ENCODE data around the gene CASR.

CASR gene

DNA sequence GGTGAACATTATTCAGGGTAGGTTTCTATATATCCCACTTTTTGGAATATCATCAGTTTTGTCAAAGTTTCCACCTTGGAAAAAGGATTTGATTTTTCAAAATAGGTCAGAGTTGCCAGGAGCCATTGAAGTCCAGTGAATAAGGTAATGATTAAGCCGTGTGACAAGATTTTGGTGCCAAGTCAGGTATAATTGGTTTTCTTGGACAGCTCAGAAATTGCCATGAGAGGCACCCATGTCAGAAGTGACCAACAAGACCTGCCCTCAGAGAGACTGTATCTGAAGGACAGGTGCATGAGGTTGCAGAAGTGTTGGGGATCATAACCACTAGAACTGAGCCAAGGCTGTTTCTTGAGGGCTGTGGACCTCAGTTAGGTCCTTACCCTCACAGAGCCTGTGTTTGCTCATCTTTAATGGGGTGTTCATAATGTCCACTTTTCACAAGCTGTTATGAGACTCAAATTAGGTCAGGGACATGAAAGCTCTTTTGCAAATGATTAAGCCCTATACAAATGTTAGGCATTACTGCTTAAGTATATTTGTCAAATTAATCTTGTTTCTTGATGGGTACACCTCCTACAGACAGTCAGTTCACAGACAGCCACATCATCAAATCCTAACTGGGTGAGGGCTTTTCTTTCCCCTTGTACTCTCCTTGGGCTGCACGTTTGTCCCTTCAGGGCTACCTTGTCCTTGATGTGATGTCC, 32.3 kb downstream of the CASR start:
- no peak for DNase-seq

DNA sequence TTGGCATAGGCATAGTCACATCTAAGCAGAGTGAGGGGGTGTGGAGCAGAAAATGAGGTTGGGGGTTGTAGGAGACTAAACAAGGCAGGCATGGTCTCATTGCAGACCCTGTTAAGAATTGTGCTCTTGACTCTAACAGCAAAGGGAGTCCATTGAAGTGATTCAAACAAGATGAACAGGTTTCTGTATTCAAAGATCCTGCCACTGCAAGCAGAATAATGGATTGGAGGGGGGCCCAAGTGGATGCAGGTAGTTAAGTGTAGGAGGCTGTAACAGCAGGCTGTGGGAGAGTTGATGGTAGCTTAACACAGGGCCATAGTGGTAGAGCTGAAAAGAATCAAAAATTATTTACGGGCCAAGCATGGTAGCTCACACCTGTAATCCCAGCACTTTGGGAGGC, 34.4 kb downstream of the CASR start:
- DNase-seq: no peak

DNA sequence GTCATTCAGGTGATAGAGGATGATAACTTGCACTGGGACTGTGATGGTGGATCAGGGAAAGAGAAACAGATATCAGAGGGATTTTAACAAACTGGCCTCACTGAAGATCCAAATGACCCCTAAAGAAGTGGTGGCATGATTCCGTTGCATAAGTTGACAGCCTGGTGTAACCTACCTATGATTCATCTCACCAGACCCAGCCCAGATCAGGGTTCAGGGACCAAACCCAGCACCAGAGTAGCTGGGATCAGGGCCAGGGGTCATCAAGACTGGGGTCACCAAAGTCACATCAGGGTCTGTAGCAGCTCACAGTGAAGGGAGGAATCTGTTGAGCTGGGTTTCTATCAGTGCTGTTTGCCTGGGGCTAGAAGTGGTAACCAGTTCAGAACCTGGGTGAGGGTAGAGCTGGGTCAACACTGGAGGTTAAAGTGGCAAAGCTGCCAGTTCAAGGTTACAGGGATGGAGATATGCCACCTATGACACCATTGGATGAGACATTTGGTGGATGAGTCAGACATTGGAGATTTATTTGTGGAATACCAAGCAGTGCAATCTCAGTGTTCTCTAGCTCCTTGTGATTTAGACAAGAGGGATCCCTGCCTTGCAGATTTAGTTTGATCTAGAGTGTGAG, 35.9 kb downstream of the CASR start:
- no peak for DNase-seq

DNA sequence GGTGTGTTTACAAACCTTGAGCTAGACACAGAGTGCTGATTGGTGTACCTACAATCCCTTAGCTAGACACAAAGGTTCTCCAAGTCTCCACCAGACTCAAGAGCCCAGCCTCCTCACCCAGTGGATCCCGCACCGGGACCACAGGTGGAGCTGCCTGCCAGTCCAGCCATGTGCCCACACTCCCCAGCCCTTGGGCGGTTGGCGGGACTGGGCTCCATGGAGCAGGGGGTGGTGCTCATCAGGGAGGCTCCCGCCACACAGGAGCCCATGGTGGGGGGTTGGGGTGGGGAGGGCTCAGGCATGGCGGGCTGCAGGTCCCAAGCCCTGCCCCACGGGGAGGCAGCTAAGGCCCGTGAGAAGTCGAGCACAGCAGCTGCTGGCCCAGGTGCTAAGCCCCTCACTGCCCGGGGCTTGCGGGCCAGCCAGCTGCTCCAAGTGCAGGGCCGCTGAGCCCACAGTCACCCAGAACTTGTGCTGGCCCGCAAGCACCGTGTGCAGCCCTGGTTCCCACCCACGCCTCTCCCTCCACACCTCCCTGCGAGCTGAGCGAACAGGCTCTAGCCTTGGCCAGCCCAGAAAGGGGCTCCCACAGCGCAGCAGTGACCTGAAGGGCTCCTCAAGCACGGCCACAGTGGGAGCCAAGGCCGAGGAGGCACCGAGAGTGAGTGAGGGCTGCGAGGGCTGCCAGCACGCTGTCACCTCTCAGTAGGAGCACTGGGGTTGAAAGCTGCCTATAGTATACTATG, 43.7 kb downstream of the CASR start:
- no peak for DNase-seq

- DNase-seq: no peak
Measured at GRCh38 chr3:122230174-122230573, 46.7 kb downstream of the CASR start.

DNA sequence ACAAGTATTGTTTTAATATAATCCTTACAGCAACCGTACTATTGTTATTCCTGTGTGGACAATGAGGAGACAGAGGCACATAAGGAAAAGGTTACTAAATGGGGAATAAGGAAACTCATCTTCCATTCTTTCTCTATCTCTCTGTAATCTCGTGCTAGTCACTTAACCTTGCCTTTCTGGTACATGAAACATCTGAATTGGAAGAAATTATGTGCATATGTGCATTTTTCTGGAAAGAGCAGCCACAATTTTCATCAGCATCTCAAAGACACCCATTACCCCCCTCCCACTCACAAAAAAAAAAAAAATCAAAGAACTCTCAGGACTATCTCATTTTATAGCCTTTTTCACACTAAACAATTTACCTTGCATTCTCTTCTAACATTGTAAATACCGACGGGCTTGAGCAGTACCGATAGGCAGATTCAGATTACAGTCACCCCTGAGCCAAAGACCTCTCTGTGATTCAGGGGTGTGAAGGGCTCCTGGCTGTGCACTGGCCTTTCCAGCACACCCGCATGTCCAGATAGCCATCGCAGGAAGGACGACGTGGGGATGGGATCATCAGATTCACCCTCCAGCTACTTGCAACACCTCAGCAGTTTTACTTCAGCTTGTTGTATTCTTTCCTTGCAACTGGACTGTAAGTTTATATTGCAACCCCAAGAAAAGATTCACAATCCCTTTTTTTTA, 48.1 kb downstream of the CASR start:
- DNase-seq: no peak

DNA sequence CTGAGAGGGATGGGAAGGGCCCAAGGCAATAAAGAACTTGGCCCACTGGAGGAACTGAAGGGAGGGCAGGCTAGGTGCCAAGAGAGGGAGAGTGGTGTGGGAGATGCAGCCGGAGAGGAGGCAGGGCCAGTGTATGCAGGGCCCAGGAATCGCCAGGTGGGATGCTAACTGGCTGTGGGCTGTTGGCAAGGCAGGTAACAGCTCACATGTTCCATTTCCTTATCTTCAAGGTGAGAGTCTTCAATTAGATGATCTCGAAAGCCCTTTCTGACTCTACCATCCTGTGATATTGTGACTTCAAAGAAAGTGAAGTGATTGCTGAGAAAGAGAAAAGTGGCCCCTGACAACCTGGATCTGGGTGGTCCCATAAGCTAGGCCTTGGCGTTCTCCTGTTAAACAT, 49.0 kb downstream of the CASR start:
- no peak for DNase-seq

- no peak for DNase-seq
Measured at GRCh38 chr3:122233101-122233952, 49.9 kb downstream of the CASR start.

DNA sequence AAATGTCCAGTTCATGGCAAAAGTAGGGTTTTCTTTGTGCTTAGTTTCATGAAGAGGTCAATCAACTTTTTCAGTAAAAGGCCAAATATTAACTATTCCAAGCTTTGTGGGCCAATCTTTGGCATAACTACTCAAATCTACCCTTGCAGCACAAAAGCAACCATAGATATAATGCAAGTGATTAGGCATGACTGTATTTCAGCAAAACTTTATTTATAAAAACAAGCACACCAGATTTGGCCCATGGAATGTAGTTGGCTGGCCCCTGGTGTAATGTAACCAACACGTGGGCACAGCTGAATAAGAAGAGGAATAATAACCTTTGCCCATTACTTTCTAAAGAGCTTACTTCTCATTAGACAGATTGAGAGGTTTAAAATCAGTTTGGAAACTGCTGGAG, 50.6 kb downstream of the CASR start:
- no peak for DNase-seq

GRCh38 chr3:122235147-122235546, 51.7 kb downstream of the CASR start:
- no peak for DNase-seq

DNA sequence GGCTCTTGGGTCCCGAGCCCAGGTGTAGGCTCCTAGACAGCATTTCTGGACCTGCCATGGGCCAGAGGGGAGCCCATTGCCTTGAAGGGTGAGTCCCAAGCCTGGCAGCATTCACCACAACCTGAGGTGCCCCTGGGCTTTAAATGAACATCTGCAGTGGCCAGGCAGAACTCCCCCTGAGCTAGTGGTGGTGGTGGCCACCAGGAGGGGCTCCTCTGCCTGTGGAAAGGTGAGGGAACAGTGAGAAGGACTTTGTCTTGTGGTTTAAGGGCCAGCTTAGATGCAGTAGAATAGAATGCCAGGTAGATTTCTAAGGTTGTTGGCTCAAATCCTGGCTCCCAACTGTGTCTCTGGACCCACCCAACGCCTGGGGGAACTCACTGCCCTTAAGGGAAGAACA, 55.6 kb downstream of the CASR start:
- DNase-seq: no peak

GRCh38 chr3:122245513-122246174, 62.2 kb downstream of the CASR start:
- DNase-seq: no peak

DNA sequence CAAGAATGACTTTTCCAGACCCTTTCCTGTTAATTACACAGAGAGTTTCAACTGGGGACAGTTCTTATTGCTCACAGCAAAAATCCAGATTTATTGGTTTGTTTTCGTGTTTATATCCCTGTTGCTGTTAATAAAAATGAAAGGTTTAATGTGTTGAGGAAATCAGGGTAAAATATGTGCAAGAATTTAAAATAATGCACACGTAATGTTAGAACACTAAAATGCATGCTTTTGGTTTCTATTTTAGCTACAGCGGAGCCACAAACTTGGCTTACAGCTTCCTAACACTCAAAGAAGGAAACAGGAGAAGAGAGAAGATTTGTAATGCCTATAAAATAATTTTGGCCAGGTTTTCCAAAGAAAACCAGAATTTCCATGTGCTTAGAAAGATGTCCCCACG, 62.7 kb downstream of the CASR start:
- DNase-seq: no peak

DNA sequence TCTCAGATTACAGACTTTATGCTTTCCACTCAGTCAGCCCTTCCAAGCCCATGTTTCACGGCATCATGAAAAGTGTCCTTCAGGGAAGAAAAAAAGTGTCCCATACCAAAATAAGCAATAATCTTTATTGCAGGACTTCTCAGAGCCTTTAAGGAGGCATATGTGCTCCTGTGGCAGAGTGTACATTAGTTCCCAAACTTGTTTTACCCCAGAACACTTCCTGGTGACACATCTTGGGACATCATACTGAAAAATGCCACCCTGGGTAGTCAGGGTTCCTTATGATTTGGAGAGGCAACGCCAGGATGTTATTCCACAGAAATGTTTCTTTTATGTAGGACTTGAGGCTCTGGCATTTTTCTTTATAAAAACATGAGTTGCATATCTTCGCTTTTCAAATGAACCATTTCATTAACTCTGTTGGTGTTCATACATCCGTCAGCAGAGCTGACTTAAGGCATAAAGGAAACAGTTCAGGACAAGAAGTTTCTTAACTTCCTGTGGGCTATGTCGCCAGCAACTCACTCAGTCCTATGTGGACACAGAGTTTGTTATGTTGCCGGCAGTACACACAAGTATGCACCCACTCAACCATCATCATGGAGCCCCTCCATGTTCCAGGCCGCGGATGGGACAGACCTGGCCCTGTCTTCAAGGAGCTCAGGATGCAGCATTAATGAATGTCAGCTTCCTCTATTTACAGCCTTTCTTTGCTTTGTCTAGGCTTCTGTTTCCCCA, 63.8 kb downstream of the CASR start:
- DNase-seq: no peak

DNA sequence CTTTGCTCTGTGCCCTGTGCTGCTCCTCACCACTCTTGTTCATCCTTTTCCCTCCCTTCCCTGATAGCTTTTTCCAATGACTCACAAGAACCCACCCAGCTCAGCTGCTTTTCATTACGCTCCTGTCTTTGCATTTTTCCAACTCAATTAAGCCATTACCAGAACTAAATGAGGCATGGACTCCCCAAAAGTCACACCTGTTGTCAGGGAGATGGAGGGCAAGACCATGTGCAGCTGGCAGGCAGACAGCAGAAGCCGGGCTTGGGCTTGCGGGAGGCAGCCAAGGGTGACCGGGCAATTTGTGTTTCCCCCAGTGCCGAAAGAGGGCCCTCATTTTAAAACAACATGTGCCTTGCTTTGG, 64.3 kb downstream of the CASR start:
- no peak for DNase-seq

DNA sequence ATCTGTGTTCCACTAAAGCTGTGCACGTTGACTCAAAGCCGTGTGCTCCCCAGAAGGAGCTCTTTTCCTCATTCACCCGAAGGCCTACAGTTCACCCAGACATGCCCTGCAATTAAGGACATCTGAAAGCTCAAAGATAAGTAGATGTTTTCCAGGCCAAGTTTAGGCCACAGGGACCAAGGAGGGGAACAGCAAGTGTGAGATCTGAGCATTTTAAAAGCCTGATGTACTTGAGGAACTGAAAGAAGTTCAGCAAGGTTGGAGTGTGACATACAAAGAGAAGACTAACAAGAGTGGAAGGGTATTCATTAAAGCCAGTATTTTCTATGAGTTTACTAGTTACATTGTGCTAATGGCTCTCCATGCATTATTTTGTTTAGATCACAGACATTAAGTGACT, 68.0 kb downstream of the CASR start:
- no peak for DNase-seq

- no peak for DNase-seq
Measured at GRCh38 chr3:122253581-122253980, 70.1 kb downstream of the CASR start.

GRCh38 chr3:122255757-122256439, 72.4 kb downstream of the CASR start:
- DNase-seq: no peak

GRCh38 chr3:122257644-122258364, 74.3 kb downstream of the CASR start:
- DNase-seq: no peak

- DNase-seq: no peak
Measured at GRCh38 chr3:122258757-122259371, 75.4 kb downstream of the CASR start.
